Stimulated activated CD4-positive, alpha-beta T cell treated with anti-CD3 and anti-CD28 coated beads, Interleukin-2, amount 100 ng/mL, for 24 hours (primary cell): ENCODE measurements around the gene VCX3B.
"Not testable (repeated sequence)": the region's sequence is repeated elsewhere in the genome, so short reads cannot be mapped to it uniquely, and the experiment has no call there.

Experiments used
- DNase-seq, 2 donors: peaks; one replicate each; pipeline ENCODE4 v3.0.0-alpha.2; 2020

VCX3B gene

DNA sequence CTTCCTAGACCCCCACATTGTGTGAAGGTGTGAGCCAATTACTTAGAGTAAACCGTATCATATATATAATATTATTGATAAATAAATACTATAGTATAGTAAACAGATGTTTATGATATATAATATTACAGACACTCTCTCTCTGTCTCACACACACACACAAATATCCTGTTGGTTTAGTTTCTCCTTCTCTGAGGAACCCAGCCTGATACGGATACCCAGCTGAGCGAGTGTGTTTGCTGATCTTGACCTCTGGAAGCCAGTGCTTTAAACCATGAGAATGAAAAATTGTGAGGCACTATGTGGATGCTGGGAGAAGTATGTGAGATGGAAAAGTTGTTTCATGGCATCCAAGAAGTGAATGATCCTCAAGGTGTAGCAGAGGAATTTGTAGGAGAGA is at the start of gene VCX3B:
VCX3B (plus strand) TSS at position 301 of the 400 bp plus-strand sequence. CDS start 621 bp downstream, outside the sequence.
- not testable (repeated sequence) for DNase-seq

- no peak for DNase-seq
Measured at GRCh38 chrX:8418301-8418700, 46.3 kb upstream of the VCX3B start.

DNA sequence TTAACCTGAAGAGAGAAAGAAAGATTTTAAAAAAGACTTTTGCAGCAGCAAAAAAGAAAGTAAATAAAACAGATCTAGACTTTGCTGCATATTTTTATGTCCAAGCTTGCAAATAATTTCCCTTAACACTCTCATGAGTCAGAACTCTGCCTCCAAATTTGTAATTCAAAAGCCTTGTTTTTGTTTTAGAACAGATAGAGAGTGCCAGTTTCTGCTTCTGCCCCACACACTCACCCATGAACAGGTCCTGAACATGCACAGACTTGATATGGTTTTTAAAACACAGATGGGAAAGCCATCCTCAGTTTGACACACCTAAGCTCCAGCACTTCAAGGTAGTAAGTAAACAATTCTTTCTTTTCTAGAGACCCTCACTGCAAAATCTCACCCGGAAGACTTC is 39.7 kb upstream of the VCX3B start:
- no peak for DNase-seq

DNA sequence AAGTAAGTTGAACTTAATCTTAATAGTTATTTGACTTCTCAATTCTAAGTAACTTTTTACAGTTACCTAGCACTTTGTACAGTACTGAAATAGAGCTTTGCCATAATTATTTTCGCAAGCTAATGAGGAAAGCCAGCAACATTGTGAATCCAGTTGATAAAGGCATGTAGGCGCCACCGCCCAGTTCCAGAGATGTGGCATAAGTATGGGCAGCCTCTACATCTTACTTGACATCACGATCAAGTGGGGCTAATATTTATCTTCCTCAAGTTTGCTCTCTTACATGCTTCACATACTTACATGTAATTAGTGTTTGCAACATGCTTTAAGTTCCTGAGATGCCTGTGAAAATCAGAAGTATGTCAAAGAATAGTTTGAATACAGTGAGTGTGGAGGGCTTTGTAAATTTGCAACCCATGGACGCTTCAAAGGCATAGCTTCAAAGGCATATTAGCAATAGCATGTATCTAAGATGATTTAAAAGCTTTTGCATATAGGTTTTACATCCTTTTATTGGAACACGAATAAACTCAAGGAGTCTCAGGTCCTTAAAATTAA is 34.9 kb upstream of the VCX3B start:
- DNase-seq = no peak

- DNase-seq = no peak
Measured at GRCh38 chrX:8430444-8430843, 34.2 kb upstream of the VCX3B start.

GRCh38 chrX:8432396-8432795 is 32.2 kb upstream of the VCX3B start:
- DNase-seq = no peak

- no peak for DNase-seq
Measured at GRCh38 chrX:8433109-8434062, 31.2 kb upstream of the VCX3B start.

- DNase-seq = no peak
Measured at GRCh38 chrX:8447368-8447767, 17.3 kb upstream of the VCX3B start.

DNA sequence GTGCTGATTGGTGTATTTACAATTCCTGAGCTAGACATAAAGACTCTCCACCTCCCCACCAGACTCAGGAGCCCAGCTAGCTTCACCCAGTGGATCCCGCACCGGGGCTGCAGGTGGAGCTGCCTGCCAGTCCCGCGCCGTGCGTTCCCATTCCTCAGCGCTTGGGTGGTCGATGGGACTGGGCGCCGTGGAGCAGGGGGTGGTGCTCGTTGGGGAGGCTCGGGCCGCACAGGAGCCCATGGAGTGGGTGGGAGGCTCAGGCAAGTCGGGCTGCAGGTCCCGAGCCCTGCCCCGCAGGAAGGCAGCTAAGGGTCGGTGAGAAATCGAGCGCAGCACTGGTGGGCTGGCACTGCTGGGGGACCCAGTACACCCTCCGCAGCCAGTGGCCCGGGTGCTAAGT is 12.3 kb upstream of the VCX3B start:
- DNase-seq = not testable (repeated sequence)

- DNase-seq = no peak
Measured at GRCh38 chrX:8453611-8454010, 11.0 kb upstream of the VCX3B start.

- no peak for DNase-seq
Measured at GRCh38 chrX:8455557-8455956, 9.1 kb upstream of the VCX3B start.

- no peak for DNase-seq
Measured at GRCh38 chrX:8462488-8462887, 2.1 kb upstream of the VCX3B start.

DNA sequence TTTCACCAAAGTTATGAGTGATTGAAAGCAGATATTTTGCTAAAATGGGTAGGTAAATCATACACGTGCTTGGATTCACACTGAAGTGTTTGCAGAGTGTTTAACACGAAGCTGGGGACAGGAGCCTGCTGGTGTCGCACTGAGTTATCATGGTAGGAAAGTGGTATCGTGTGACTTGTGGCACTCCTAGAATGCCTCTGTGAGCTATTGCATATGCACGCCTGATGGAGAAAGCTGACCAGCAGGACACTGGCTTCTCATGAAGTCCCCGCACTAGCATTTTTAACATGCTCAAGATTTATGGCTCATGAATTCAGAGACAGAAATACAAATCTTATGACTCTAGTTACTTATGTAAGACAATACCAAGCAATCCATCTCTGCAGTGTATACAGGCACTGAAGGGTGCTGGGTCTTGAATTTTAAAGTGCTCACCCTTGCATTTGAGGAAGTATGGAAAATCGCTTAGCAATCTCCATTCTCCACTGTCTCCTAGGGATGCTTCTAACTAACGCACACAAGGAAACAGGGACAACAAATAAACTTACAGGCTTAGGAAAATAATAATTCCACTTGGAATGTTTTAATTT is 19.8 kb downstream of the VCX3B start:
- DNase-seq = no peak

- not testable (repeated sequence) for DNase-seq
Measured at GRCh38 chrX:8495036-8495435, 30.4 kb downstream of the VCX3B start.

DNA sequence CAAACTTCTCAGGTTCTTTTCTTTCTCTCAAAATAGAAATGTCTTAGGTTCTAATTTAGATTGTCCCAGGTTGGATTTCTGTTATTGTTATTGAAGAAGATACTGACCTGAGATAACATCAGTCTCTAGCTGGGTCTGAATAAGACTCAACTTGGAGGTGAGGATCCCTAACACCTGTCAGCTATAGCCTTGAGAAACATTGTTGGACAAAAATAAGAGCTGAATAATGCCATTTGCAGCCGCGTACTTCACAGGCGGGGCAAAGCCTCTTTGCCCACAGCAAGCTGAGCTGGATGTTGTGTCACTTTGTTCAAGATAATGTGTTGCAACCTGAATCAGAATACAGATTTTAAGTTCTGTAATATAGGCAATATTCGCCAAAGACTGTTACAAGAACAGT is 35.6 kb downstream of the VCX3B start:
- DNase-seq = no peak

DNA sequence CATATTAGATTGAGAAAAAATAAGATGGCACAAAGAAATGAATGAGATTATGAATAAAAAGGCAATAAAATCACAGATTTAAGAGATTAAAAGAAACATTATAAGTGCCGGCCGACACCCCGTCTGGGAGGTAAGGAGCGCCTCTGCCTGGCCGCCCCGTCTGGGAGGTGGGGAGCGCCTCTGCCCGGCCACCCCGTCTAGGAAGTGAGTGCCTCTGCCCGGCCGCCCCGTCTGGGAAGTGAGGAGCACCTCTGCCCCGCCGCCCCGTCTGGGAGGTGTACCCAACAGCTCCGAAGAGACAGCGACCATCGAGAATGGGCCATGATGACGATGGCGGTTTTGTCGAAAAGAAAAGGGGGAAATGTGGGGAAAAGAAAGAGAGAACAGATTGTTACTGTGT is 37.5 kb downstream of the VCX3B start:
- not testable (repeated sequence) for DNase-seq

GRCh38 chrX:8504451-8504850 is 39.8 kb downstream of the VCX3B start:
- no peak for DNase-seq
